ENCODE measurements around the gene PCK1. TPM values are rescaled to one million over a fixed set of nuclear protein-coding genes. Genes with fewer than 3 reads are reported as not detected.
A peak's percentile ranks its signal among the peaks of the same experiment; 100 is the strongest.

PCK1 gene
- total RNA-seq, 2 experiments from 2014 or later = not detected

DNA sequence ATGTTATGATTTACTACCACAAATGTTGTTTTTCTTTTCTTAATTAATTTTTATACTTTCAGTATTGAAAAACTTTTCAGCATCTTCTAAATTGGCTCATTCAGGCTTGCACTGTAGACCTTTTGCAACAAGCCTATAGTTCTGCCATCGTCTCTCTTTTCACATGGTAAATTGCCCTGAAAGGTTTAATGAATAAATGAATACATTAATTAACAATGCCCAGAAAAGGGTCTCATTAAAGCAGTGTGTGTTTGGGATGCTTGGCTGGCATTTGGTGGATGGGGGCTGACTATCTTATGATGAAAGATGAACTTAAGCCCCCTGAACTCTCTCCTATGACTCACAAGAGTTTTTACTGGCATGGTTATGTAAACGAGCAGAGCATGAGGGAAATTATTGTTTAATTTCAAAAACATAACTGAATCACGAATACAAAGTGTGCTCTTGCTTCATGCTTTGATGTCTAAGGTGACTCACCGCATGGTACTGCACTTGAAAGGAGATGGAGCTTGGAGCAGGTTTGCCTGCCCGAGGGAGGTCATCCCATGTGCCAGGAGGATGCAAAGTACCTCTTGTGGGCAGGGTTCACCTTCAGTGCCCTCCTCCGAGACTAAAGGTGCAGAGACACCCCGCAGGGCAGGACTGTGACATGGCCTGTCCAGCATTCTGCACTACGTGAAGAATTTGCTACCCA, 13.8 kb upstream of the PCK1 start:
- ChIA-PET POLR2A (no interaction called here), CTCF (no interaction called here)
- intact Hi-C loops (cut with micrococcal nuclease) = no loop called here
- DNase-seq (no peak), ATAC-seq (peak; percentile 30)
- H3K36me3 Mint-ChIP-seq (ENCODE audit: low read depth) = no peaks in the 10 kb centered on the region
- peaks cover 7% of the 10 kb centered on the region for H3K27me3 Mint-ChIP-seq
- H3K4me3 Mint-ChIP-seq = no peak overlapping the region
- H3K9me3 Mint-ChIP-seq = no peaks in the 10 kb centered on the region
- H3K27ac Mint-ChIP-seq = no peak overlapping the region
- TF ChIP-seq, protein P1, sequence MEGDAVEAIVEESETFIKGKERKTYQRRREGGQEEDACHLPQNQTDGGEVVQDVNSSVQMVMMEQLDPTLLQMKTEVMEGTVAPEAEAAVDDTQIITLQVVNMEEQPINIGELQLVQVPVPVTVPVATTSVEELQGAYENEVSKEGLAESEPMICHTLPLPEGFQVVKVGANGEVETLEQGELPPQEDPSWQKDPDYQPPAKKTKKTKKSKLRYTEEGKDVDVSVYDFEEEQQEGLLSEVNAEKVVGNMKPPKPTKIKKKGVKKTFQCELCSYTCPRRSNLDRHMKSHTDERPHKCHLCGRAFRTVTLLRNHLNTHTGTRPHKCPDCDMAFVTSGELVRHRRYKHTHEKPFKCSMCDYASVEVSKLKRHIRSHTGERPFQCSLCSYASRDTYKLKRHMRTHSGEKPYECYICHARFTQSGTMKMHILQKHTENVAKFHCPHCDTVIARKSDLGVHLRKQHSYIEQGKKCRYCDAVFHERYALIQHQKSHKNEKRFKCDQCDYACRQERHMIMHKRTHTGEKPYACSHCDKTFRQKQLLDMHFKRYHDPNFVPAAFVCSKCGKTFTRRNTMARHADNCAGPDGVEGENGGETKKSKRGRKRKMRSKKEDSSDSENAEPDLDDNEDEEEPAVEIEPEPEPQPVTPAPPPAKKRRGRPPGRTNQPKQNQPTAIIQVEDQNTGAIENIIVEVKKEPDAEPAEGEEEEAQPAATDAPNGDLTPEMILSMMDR (IDR thresholded peaks at IDR 0.05) = no peak
- peaks cover 6% of the 10 kb centered on the region for H3K4me1 Mint-ChIP-seq (ENCODE audit: low read depth)

DNA sequence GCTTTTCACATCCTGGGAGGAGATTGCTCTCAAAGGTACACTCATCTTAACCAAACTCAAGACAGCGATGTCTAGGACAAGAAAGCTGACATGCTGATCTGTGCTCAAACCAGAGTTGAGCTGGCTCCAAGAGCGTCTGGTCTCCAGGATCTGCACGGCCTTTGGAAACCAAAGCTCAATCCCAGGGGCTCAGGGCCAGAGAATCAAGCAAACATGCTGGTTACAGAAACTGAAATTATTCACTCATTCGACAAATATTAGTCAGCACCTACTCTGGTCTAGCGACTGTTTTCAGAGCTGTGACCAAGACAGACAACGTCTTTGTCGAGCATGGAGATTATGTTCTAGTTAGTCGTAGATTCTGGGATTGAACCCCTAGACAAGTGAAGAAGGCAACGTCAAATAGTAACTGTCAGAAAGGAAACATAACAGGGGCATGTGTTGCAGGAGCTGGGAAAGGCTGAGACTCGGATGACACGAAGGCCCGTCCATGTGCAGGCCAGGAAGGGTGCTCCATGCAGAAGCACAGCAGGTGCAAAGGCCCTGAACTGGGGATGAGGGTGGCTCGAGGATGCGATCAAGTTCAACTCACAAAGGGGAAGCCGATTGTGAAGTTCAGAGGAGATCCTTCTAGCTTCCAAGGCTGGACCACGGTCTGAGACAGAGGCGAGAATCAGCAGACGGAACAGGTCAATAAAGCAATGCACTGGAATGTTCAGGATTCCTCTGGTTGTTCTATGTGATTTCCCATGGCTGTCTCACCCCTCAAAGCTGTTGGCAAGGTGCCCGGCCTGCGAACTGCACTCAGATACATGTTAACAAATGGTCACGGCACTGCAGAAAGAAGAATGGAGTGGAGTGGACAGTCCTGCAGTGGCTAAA, 12.5 kb upstream of the PCK1 start:
- Mint-ChIP-seq H3K36me3 (ENCODE audit: low read depth) (no peaks in the 10 kb centered on the region), H3K27me3 (peaks cover 7% of the 10 kb centered on the region), H3K4me1 (ENCODE audit: low read depth) (peaks cover 6% of the 10 kb centered on the region), H3K27ac (no peak overlapping the region), H3K4me3 (no peak overlapping the region), H3K9me3 (no peaks in the 10 kb centered on the region)
- DNase-seq (no peak), ATAC-seq (no peak)
- intact Hi-C loops (cut with micrococcal nuclease) = no loop called here
- POLR2A ChIA-PET = interaction anchor here (1.3 kb wide), 1 partner anchor 13 kb away, joined by 3 read pairs; no protein-coding TSS in a partner anchor
- TF ChIP-seq, protein P1 (IDR thresholded peaks at IDR 0.05) = no peak
- CTCF ChIA-PET = no interaction called here

DNA sequence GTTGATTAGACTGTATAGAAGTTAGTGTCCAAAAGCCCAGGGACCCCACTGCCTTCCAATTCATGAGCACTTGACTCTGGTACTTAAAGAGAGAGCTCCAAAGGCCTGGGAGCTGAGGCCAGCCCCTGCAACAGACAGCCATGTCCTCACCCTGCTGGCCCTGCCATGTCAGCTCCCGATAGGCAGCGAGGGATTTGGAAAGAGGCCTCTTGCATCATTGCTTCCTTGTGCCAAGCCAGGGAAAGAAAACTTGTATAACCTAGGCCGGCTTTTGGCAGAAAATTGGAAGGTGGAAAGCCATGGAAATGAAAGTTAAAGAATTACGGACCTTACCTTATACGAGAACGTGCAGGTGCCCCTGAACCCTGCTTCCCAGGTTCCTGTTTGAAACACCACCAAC, 8.4 kb upstream of the PCK1 start:
- TF ChIP-seq, protein P1 (IDR thresholded peaks at IDR 0.05) = no peak
- ChIA-PET CTCF (interaction anchor here (1.1 kb wide), 1 partner anchor 9 kb away, joined by 3 read pairs; no protein-coding TSS in a partner anchor), POLR2A (interaction anchor here (0.7 kb wide), 1 partner anchor 567 kb away, joined by 3 read pairs; no protein-coding TSS in a partner anchor)
- no peak for ATAC-seq
- no peak overlapping the region for H3K4me3 Mint-ChIP-seq
- intact Hi-C loops (cut with micrococcal nuclease) = no loop called here
- H3K4me1 Mint-ChIP-seq (ENCODE audit: low read depth) = no peaks in the 10 kb centered on the region
- DNase-seq = no peak
- H3K9me3 Mint-ChIP-seq = no peaks in the 10 kb centered on the region
- no peak overlapping the region for H3K27ac Mint-ChIP-seq
- H3K36me3 Mint-ChIP-seq (ENCODE audit: low read depth) = no peaks in the 10 kb centered on the region
- H3K27me3 Mint-ChIP-seq = peaks cover 15% of the 10 kb centered on the region

DNA sequence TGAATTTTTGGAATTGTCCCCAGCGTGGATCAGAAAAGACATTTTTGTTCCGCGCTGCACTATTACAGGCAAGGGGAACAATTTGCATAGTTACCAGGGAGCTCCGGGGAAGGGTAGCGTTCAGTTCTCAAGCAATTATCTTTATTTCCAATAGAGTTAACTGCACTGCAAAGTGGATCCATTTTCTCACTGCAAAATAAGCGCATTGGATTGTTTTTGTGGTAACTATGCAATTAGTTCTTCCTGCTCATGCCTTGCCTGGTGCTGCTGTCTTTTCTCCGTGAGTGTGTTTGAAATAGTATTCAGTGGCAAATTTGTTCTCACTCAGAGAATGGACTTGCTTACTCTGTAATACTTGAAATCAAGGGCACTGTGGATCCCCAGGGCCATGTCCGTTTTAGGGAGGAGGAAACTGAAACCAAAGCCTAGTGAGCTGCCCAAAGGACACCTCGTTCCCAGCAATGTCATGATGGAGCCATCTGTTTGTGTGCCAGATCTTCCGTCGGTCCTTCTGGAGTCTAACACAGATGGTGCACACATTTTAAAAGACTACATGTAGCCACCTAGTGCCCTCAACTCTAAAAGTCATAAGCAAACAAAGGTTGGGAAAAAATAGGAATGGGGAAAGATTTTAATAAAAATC, 7.4 kb upstream of the PCK1 start:
- H3K27me3 Mint-ChIP-seq = peaks cover 15% of the 10 kb centered on the region
- H3K9me3 Mint-ChIP-seq = no peaks in the 10 kb centered on the region
- H3K27ac Mint-ChIP-seq = no peak overlapping the region
- POLR2A ChIA-PET = no interaction called here
- DNase-seq (no peak), ATAC-seq (no peak)
- H3K36me3 Mint-ChIP-seq (ENCODE audit: low read depth) = no peaks in the 10 kb centered on the region
- no peak overlapping the region for H3K4me3 Mint-ChIP-seq
- H3K4me1 Mint-ChIP-seq (ENCODE audit: low read depth) = no peaks in the 10 kb centered on the region
- CTCF ChIA-PET = interaction anchor here (1.1 kb wide), 1 partner anchor 10 kb away, joined by 3 read pairs; no protein-coding TSS in a partner anchor
- intact Hi-C loops (cut with micrococcal nuclease) = no loop called here
- TF ChIP-seq, protein P1 (IDR thresholded peaks at IDR 0.05) = no peak

Measured in activated CD8-positive, alpha-beta T cell treated with anti-CD3 and anti-CD28 coated beads for 36 hours (primary cell).